ENCODE measurements around the gene AFMID.
"Not testable (repeated sequence)": the region's sequence is repeated elsewhere in the genome, so short reads cannot be mapped to it uniquely, and the experiment has no call there.

The AFMID gene

DNA sequence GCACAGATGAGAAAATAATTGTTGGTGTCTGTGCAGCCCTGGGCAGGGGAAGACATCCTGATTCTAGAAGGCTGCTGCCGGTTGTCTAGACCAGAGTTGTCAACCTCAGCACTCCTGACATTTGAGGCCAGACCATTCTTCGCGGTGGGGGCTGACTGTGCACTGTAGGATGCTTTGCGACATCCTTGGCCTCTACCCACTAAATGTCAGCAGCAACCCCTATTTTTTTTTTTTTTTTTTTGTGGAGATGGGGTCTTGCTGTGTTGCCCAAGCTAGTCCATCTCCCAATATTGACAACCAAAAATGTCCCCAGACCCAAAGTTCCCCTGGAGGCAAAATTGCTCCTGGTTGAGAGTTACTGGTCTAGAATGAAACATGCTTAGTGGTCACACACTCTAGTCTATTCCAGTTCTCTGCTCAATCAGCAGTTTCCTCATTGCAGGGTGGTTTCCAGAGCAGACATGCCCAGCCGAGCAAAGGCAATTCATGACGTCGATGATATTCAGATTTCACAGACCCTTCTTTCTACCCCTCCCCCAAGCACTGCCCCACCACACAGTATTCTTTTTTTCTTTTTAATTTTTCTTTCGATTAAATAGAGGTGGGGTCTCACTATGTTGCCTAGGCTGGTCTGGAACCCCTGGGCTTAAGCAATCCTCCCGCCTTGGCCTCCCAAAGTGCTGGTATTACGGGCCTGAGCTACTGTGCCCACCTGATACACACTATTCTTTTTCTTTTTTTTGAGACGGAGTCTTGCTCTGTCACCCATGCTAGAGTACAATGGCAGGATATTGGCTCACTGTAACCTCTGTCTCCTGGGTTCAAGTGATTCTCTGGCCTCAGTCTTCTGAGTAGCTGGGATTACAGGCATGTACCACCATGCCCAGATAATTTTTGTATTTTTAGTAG is 32.0 kb upstream of the AFMID start:
- no peak for DNase-seq (ENCODE audit: low read depth)

DNA sequence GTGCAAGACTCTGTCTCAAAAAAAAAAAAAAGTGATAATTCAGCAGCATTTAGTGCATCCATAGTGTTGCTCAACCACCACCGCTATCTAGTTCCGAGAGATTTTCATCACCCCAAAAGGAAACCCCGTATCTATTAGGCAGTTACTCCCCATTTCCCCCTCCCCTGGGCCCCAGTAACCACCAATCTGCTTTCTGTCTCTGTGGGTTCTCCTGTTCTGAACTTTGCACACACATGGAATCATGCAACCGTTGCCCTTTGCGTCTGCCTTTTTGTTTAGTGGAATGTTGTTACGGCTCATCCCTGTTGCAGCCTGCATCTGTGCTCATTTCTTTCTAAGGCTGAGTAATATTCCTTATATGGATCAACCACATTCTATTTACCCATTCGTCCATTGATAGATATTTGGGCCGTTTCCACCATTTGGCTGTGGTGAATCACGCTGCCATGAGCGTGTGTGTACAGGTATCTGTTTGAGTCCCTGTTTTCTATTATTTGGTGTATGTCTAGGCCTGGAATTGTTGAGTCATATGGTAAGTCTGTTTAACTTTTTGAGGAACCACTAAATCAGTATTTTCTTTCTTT is 27.5 kb upstream of the AFMID start:
- no peak for DNase-seq (ENCODE audit: low read depth)

DNA sequence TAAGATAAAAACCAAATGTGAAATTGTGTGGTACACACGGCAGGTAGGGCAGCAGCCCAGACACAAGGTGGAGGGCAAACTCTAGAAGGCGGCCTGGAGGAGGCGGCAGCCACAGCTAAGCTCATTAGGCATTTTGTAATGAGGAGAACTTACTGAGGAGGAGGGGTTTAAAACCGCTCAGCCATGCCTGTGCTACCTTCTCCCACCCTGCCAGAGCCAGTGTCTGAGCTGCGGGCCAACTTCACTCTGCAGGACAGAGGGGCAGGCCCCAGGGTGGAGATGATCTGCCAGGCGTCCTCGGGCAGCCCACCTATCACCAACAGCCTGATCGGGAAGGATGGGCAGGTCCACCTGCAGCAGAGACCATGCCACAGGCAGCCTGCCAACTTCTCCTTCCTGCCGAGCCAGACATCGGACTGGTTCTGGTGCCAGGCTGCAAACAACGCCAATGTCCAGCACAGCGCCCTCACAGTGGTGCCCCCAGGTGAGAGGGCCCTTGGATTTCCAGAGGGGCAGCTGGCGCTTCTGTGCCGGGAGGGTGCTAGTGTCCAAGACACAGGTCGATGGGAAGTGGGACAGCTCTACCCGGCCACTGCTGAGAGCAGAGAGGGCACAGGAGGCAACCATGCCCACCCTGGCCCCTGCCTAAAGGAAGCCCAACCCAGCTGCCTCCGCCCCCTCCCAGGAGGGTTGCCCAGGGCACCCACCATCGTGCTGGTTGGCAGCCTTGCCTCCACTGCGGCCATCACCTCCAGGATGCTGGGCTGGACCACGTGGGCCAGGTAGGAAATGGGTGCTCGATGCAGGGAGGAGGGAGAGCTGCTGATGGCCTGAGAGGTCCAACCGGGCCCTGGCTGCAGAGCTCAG is 23.0 kb upstream of the AFMID start:
- no peak for DNase-seq (ENCODE audit: low read depth)

DNA sequence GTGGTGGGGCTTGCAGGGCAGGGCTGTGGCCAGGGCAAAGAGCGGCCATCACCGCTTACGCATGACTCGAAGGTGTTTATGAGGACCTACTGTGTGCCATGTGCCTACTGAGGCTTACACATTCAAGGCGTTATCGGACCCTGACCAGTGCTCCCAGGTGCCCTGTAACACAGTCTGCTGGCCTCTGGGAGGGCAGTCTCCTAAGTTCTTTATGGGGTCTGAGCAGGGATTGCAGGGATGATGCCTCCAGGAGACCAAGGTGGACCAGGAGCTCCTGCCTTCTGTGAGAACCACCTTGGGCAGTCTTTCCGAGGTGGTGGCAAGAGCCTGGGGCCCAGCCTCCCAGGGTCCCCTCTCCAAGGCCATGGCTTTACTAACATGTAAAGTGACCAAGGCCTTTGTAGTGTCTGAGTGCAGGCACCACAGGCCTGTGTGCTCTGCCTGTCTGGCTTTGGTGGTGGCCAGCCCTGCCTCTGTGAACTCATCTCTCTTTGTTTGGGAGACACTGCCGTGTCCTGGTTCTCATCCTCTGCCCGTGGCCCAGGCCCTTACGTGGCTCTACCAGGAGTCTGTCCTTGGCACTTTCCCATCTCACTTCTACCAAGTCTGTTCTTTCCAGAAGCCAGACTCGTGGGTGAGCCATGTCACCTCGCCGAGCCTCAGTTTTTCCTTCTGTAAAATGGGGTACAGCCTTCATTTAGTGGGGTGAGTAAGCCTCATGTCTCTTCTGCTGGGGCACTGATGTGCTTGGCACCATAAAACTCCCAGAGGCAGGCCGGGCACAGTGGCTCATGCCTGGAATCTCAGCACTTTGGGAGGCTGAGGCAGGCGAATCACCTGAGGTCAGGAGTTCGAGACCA is 22.2 kb upstream of the AFMID start:
- no peak for DNase-seq (ENCODE audit: low read depth)

DNA sequence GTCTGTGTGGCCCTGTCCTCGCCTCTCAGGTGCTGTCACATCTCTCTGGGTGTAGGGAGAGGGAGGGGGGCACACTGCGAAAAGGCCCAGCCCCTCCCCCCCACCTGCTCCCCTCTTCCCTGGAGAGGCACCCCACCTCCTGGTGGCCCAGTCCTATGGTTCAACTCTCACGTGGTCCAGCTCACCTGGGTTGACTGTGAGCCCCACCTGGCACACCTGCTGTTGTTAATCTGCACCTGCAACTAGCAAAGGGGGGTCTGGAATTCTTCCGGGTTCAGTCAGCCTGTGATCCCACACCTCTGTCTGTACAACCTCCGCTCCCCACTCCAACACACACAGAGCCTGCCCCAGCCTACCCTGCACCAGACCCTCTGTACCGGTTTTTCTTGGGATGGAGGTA is 20.7 kb upstream of the AFMID start:
- DNase-seq (ENCODE audit: low read depth), result no peak

DNA sequence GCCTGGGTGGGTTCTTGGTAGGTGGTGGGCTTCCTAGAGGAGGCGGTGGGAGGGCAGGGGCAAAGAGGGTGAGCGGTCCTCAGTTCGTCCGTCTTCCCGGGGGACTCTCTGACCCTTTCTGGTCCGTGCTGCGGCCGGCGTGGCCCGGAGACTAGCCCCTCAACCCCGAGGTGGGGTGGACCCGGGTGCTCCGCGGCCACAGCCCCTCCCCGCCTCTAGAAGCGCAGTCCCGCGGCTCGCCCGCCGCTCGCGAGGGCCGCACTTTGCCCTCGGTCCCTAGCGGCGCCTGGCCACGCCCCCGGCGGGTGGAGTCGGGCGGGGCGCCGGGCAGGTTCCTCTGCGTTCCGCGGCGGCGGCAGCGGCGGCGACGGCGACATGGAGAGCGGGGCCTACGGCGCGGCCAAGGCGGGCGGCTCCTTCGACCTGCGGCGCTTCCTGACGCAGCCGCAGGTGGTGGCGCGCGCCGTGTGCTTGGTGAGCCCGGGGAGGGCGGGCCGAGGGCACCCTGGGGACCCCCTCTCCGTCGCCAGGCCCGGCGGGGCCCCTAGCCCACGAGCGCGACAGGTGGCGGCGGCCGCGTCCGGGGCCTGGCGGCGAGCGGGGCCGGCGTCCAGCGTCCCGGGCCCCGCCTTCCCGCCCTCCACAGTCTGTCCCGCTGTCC is 18.8 kb upstream of the AFMID start, which contains the start of gene SYNGR2:
SYNGR2 (plus strand) TSS at position 340 of the 661 bp plus-strand sequence; CDS start at position 376, 36 bp downstream.
- peak; percentile 77 for DNase-seq (ENCODE audit: low read depth)

DNA sequence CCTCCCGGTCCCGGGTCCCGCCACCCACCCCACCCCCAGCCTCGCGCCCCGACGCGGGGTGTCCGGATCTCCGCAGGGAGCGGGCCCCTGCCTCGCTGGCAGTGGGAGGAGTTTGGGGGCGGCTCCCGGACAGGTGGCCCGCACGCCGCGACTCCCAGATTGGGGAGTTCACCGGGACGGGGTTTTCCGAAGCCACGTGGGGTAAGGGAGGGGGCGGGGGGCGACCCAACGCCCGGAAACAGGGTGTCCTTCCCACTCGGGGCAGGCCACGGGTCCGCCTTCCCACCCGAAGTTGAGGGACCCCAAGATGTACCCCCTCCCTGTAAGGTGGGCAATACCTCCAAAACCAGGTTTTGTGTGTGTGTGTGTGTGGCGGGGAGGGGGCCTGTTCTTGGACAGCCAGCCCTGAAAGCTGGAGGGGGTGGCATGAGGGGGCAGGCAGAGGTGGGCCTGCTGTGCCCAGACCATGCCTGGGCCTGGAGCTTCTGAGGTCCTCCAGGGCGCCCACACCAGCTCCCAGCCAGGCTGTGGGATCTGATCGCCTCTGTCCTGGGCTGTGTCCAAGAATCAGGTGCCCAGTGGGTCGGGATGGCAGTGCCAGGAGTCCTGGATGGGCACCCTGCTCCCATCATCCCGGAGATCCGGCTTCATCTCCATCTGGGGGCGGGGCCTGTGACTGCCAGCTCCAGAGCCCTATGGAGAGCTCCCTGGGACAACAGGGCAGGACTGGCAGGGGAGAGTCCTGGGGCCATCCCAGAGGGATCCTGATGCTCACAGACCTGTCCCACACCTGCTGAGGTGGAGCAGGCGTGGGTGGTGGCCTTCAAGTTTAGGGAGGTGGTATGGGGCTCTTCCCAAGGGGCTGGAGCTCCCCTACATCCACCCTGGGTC is 18.0 kb upstream of the AFMID start:
- no peak for DNase-seq (ENCODE audit: low read depth)

DNA sequence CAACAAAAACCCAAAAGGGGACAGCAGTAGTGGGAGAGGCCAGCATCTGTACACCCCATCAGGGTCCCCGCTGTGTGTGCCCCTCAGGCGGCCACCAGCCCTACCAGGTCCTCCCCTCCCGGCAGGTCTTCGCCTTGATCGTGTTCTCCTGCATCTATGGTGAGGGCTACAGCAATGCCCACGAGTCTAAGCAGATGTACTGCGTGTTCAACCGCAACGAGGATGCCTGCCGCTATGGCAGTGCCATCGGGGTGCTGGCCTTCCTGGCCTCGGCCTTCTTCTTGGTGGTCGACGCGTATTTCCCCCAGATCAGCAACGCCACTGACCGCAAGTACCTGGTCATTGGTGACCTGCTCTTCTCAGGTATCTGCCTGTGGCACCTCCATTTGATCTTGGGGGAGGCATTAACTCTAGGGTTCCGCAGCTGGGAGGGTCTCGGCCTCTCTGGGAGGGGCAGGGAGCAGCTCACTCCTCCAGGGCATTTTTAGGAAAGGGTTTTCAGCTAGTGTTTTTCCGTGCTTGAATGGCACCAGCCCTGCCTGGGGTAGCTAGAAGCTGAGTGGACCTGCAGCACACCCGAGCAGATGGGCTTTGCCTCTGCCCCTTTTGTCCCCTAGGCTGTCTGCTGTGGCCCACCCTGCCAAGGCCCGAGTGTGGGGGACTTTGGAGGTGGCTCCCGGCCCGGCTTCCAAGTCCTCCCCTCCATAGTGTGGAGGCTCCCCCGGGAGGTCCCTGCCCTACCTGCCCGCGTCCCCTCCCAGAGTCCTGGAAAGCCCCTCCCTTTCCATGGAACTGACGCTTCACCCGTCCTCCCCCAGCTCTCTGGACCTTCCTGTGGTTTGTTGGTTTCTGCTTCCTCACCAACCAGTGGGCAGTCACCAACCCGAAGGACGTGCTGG is 16.2 kb upstream of the AFMID start:
- no peak for DNase-seq (ENCODE audit: low read depth)

DNA sequence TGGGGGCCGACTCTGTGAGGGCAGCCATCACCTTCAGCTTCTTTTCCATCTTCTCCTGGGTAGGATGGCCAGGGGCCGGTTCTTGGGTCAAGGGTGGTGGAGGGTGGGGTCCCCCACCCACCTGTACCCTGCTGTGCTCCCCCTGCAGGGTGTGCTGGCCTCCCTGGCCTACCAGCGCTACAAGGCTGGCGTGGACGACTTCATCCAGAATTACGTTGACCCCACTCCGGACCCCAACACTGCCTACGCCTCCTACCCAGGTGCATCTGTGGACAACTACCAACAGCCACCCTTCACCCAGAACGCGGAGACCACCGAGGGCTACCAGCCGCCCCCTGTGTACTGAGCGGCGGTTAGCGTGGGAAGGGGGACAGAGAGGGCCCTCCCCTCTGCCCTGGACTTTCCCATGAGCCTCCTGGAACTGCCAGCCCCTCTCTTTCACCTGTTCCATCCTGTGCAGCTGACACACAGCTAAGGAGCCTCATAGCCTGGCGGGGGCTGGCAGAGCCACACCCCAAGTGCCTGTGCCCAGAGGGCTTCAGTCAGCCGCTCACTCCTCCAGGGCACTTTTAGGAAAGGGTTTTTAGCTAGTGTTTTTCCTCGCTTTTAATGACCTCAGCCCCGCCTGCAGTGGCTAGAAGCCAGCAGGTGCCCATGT is 15.4 kb upstream of the AFMID start:
- DNase-seq (ENCODE audit: low read depth), result not testable (repeated sequence)

DNA sequence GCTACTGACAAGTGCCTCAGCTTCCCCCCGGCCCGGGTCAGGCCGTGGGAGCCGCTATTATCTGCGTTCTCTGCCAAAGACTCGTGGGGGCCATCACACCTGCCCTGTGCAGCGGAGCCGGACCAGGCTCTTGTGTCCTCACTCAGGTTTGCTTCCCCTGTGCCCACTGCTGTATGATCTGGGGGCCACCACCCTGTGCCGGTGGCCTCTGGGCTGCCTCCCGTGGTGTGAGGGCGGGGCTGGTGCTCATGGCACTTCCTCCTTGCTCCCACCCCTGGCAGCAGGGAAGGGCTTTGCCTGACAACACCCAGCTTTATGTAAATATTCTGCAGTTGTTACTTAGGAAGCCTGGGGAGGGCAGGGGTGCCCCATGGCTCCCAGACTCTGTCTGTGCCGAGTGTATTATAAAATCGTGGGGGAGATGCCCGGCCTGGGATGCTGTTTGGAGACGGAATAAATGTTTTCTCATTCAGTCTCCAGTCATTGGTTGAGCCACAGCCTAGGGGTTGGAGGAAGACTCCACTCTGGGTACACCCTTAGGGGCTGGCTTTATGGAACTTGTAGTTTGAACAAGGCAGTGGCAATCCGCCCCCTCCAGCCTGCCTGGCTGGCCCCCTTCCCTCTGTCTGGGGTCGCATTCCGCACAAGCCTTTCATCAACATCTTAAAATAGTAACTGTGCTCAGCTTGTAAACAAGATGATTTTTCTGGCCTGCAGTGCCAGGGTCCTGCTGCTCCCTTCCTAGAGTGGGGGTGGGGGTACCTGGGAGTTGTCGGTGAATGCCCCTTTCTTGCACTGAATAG is 14.7 kb upstream of the AFMID start:
- DNase-seq (ENCODE audit: low read depth), result no peak

DNA sequence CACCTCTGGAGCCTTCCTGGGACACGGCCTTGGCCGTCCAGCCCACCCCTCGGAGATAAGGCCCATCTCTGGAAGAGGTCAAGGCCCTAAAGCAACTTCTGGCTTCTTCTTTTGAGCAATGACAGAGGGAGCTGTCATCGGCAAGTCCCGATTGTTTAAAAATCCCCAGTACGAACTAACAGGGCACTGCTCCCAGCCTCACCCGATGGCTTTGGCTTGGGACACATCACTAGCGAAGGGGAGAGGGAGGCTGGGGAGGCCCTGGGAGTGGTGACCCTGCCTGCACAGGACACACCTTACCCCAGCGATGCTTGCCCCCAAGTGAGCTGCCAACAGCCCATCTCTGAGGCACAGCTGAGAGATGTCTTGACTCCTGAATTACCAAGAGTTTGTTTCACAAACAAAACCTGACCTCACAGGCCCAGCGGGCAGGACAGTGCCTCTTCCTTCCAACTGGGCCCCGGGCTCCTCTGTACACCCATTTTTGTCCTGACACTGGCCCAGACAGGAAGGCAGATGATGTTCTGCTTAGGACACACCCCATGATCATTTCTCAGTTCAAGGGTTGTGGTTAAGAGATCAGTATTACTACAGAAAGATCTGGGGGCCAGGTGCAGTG is 14.0 kb upstream of the AFMID start:
- DNase-seq (ENCODE audit: low read depth), result no peak

DNA sequence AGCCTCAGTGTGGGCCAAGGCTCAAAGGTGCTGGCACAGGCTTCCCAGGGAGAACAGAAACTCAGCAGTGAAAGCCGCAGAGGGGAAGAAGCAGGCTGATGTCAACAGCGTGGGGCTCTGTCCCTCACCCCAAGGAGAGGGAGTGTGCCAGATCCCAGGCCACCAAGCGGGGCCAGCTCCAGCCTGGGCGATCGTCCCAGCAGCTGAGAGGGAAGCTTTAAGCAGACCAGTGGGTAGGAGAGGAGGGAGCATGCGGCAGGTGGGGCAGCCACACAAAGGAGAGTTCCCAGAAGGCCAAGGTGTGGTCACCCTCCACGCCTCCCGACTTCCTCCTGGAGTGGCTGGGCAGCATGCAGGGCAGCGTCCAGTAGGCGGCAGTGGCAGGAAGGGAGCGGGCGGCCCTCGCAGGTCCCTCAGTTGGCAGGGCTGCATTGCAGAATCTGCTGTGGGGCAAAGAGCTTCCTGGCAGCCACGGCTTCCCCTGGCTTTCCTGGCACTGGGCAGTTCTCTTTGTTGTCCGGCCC is 12.8 kb upstream of the AFMID start:
- DNase-seq (ENCODE audit: low read depth), result no peak

DNA sequence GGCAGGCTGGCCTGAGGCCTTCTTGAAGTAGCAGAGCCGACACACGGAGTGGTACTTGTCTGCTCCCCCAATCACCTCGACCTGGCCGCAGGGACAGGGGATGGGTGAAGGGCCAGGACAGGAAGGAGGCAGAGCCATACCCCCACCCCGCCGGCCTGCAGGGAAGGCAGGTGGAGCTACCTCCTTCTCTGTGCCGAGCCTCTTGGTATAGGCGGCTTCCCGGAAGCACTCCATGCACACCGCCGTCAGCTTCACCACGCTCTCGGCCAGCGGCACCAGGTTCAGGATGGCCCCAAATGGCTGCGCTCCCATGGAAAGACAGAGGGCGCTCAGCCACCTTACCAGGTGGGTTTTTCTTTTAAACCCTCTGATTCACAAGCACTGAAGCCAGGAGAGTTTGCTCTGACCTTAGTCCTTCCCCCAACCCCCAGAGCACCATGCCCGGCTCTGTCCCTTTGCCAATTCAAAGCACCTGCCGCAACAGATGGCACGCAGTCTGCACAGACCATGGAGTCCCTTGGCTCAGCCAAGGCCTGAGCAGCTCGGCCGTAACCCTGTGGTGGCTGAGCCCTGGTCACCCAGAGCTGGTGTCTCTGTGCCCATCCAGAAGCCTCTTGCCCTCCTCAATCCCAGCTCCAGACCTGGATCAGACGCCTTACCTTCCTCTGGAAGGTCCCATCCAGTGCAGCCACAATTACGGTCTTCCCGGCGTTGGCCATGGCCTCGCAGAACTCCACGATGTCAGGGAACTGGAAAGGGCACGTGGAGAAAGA is 12.1 kb upstream of the AFMID start:
- DNase-seq (ENCODE audit: low read depth), result no peak

DNA sequence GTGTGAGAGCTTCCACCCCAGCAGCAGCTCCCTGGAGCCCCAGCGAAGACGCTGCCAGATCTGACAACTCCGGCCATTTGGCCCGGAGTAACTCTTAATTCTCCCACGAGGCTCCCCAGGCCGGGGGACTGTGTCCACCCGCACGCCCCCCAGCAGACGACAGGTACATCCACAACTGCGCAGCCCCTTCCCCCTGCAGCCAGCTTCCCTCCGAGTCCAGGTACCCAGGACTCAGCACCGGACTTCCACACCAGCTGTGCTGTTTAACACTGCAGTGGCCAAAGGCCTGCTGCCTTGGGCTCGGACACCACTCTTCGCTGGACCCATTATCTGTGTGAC is 11.6 kb upstream of the AFMID start:
- no peak for DNase-seq (ENCODE audit: low read depth)

DNA sequence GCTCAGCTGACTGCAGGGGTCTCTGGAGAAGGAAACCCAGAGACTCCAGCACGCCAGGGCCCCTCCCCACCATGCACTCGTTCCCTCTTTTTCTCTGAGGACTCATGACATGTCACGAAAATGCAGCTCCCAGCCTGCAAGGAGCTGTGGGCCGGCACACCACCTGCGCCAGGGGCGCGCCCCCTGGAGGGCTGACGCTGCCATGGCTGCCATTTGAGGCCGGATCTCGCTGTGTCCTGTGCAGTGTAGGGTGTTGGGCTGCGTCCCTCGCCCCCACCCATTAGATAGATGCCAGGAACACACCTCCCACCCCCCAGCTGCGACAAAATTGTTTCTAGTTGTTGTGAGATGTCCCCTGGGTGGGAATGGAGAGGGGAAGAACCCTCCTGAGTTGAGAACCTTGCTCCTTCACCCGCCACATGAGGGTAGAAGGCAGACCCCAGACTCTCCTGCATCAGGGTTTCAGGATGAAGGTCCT is 10.6 kb upstream of the AFMID start:
- peak; percentile 62 for DNase-seq (ENCODE audit: low read depth)

DNA sequence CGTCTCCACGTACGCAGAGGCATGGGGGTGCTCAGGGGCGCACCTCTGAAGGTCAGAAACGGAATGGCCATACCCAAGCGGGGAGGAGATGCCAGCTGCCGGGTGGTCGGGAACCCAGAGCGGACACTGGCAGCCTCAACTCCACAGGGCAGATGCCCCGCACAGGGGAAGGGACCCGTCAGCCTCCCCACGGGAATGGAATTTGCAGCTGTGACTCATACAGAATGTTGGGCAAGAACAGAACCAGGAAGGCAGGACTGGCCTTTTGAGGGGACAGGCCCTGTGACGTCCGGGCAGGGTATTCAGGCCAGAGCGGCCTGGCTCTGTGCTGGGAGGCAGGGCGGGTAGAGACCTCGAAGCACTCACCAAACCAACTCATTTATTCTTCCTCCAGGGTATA is 7.8 kb upstream of the AFMID start:
- no peak for DNase-seq (ENCODE audit: low read depth)
